GM12878 (cell line): ENCODE data around the gene TMEM19. TPM values are rescaled to one million over a fixed set of nuclear protein-coding genes. Genes with fewer than 3 reads are reported as not detected.

Experiments
- ATAC-seq: fragments of 200-7000 bp; cut with Tn5 transposase; 3 replicates; pipeline ENCODE4 v1.9.1; 2020; ENCODE audit warnings: mild to moderate bottlenecking, moderate library complexity
- BruUV-seq: library from RNA; stranded (reverse); fragments of 400-500 nt; replicated peaks from 2 replicates; lab custom pipeline; 2021; lab: Mats Ljungman, UMichigan
- CTCF ChIA-PET: fragments of 300-600 bp; sonication (Branson Sonifier 250); formaldehyde crosslinking; extraction: SDS; loops from one replicate; lab custom pipeline; 2021; ENCODE audit warnings: inconsistent platforms; lab: Yijun Ruan, JAX
- POLR2A ChIA-PET: fragments of 350-600 bp; formaldehyde crosslinking; extraction: SDS; loops from one replicate; lab custom pipeline; 2021; ENCODE audit warnings: inconsistent platforms; lab: Charles Lee
- RAD21 ChIA-PET: fragments of 300-600 bp; sonication (Branson Sonifier 250); formaldehyde crosslinking; loops from one replicate; lab custom pipeline; 2023; ENCODE audit warnings: antibody characterized with exemption; ENCODE audit not compliant: unreplicated experiment; lab: Charles Lee
- SMC1A ChIA-PET: fragments of 300-600 bp; sonication (Branson Sonifier 250); formaldehyde crosslinking; loops from one replicate; lab custom pipeline; 2023; ENCODE audit not compliant: unreplicated experiment, uncharacterized antibody; lab: Charles Lee
- DNase-seq: peaks from one replicate; pipeline ENCODE4 v3.0.0-alpha.2; 2011; ENCODE audit warnings: low read depth, low spot score
- FAIRE-seq: peaks from 3 replicates; lab custom pipeline; 2011; peaks lifted over from hg19 to GRCh38; lab: Jason Lieb, UNC
- H2AFZ ChIP-seq: 2 replicates; pipeline ENCODE4 v1.6.0; 2011; ENCODE audit warnings: low read depth, low read length, control low read depth; ENCODE audit not compliant: control insufficient read depth
- H3K27ac ChIP-seq: 2 replicates; pipeline ENCODE4 v1.5.1; 2011; ENCODE audit warnings: control low read depth; ENCODE audit not compliant: control insufficient read depth, insufficient read depth
- H3K27me3 ChIP-seq, 2 experiments: replicated peaks in 1 of 2; 2 replicates each; pipeline versions ENCODE4 v1.6.0 to v1.6.1; 2011; ENCODE audit warnings: low read length in 1 of 2; ENCODE audit not compliant: control insufficient read depth in 2 of 2, insufficient read depth in 2 of 2
- H3K36me3 ChIP-seq, 2 experiments: 2 replicates each; pipeline ENCODE4 v1.5.1; 2011; ENCODE audit warnings: low read length in 1 of 2; ENCODE audit not compliant: control insufficient read depth in 2 of 2, insufficient read depth in 2 of 2
- H3K4me1 ChIP-seq: 2 replicates; pipeline ENCODE4 v1.6.1; 2011; ENCODE audit warnings: mild to moderate bottlenecking, low read length, moderate library complexity, mixed read lengths; ENCODE audit not compliant: control insufficient read depth, insufficient read depth
- H3K4me2 ChIP-seq: 2 replicates; pipeline ENCODE4 v1.6.0; 2011; ENCODE audit warnings: control low read depth; ENCODE audit not compliant: control insufficient read depth, insufficient read depth
- H3K4me3 ChIP-seq: fragments of 200-600 bp; sonication (generic); 2 replicates; pipeline ENCODE4 v1.5.1; 2016
- H3K79me2 ChIP-seq: 2 replicates; pipeline ENCODE4 v1.6.0; 2011; ENCODE audit warnings: low read length; ENCODE audit not compliant: control insufficient read depth, insufficient read depth
- H3K9ac ChIP-seq: 2 replicates; pipeline ENCODE4 v1.8.0; 2011; ENCODE audit warnings: low read length, control low read depth, mixed read lengths; ENCODE audit not compliant: control insufficient read depth, insufficient read depth
- H3K9me3 ChIP-seq: replicated peaks from 3 replicates; pipeline ENCODE4 v1.5.1; 2011; ENCODE audit warnings: mild to moderate bottlenecking, low read length; ENCODE audit not compliant: control insufficient read depth, insufficient read depth
- H4K20me1 ChIP-seq: 2 replicates; pipeline ENCODE4 v1.6.0; 2011; ENCODE audit not compliant: control insufficient read depth, insufficient read depth
- CBX3 ChIP-seq: fragments of 200-600 bp; sonication (generic); IDR thresholded peaks from 2 replicates; pipeline ENCODE4 v1.6.1; 2016; ENCODE audit warnings: low read depth, borderline replicate concordance
- DPF2 ChIP-seq: fragments of 450-650 bp; IDR thresholded peaks from 2 replicates; pipeline ENCODE4 v1.6.1; 2017; ENCODE audit warnings: mild to moderate bottlenecking
- EGR1 ChIP-seq, 2 experiments: IDR thresholded peaks; 1 replicate in 1 of 2; 2 replicates in 1 of 2; pipeline ENCODE4 v1.6.1; 2011 to 2012; ENCODE audit warnings: low read depth in 2 of 2, low read length in 2 of 2, borderline replicate concordance in 1 of 2, mild to moderate bottlenecking in 1 of 2, moderate library complexity in 1 of 2
- EZH2 ChIP-seq: IDR thresholded peaks from 2 replicates; pipeline ENCODE4 v1.6.1; 2012; ENCODE audit warnings: low read depth, mild to moderate bottlenecking, control low read depth, inconsistent platforms, low read length, borderline replicate concordance; ENCODE audit not compliant: control insufficient read depth
- KAT2A ChIP-seq: conservative IDR thresholded peaks from 2 replicates; pipeline ENCODE4 v1.6.1; 2011; ENCODE audit warnings: low read depth, low read length; ENCODE audit not compliant: control insufficient read depth
- KLF5 ChIP-seq: fragments of 450-650 bp; IDR thresholded peaks from 2 replicates; pipeline ENCODE4 v1.6.1; 2014; ENCODE audit warnings: mild to moderate bottlenecking; ENCODE audit not compliant: partially characterized antibody
- PAX5 ChIP-seq: IDR thresholded peaks from 2 replicates; pipeline ENCODE4 v1.6.1; 2011; ENCODE audit warnings: low read depth, low read length, borderline replicate concordance
- RELA ChIP-seq: fragments of 450-650 bp; IDR thresholded peaks from 2 replicates; pipeline ENCODE4 v1.8.0; 2014; ENCODE audit warnings: borderline replicate concordance; ENCODE audit not compliant: partially characterized antibody
- SIX5 ChIP-seq: IDR thresholded peaks from 2 replicates; pipeline ENCODE4 v1.6.1; 2011; ENCODE audit warnings: mild to moderate bottlenecking, low read depth, low read length, moderate library complexity; ENCODE audit not compliant: severe bottlenecking
- STAT3 ChIP-seq: IDR thresholded peaks from 2 replicates; pipeline ENCODE4 v1.6.1; 2011; ENCODE audit warnings: low read depth, low read length, improper control_type of control experiment
- YBX1 ChIP-seq: fragments of 450-650 bp; IDR thresholded peaks from 2 replicates; pipeline ENCODE4 v1.6.1; 2016; ENCODE audit warnings: antibody characterized with exemption
- WGBS: methylation state at CpG from one replicate; pipeline ENCODE4 v1.1.6; 2016; ENCODE audit warnings: low lambda C conversion rate; ENCODE audit not compliant: insufficient replicate concordance, insufficient coverage; ENCODE audit errors: missing lambda C conversion rate; 5-methylcytosine and 5-hydroxymethylcytosine counted together
- in situ Hi-C: fragments of 300-500 bp; cut with MboI; formaldehyde crosslinking; loops from 9 replicates; pipeline ENCODE4 v1.14.3; 2018; ENCODE audit warnings: mixed read lengths
- intact Hi-C: fragments of 100-400 bp; cut with micrococcal nuclease; formaldehyde crosslinking; loops from one replicate; pipeline ENCODE4 v1.14.2; 2022; ENCODE audit not compliant: unreplicated experiment
- polyA plus RNA-seq, 11 experiments: library from polyadenylated mRNA; depleted of rRNA in 4 of 11; unstranded in 6 of 11; stranded (reverse) in 5 of 11; fragments of >200 nt; fragmentation: Nextera tagmentation in 4 of 11; fragmentation: Illumina TruSeq in 1 of 11; extraction: Ambion mirVana in 4 of 11; extraction: Trizol in 1 of 11; gene quantifications; 1 replicate in 1 of 11; 2 replicates in 10 of 11; pipeline versions ENCODE4 v1.2.1 to v1.2.3, GENCODE V29; 2011 to 2016; ENCODE audit warnings: inconsistent platforms in 2 of 11, missing spikeins in 2 of 11, low read depth in 1 of 11
- total RNA-seq, 4 experiments: library from RNA; depleted of rRNA in 3 of 4; stranded (reverse); fragments of >200 nt in 3 of 4; fragmentation: Illumina TruSeq in 1 of 4; extraction: Trizol in 1 of 4; gene quantifications; 2 replicates each; pipeline versions ENCODE4 v1.2.1 to v1.2.3, GENCODE V29; 2013 to 2021
- TF ChIP-seq, protein P1 (sequence below): IDR thresholded peaks from 2 replicates; pipeline ENCODE4 v1.6.1; 2012; ENCODE audit warnings: low read depth, low read length, improper control_type of control experiment
- TF ChIP-seq, protein P2 (sequence below): fragments of 450-650 bp; IDR thresholded peaks from 2 replicates; pipeline ENCODE4 v1.6.1; 2016; ENCODE audit warnings: mild to moderate bottlenecking
- TF ChIP-seq, protein P3 (sequence below): IDR thresholded peaks from 2 replicates; pipeline ENCODE4 v1.6.1; 2012; ENCODE audit warnings: low read length, inconsistent platforms

The TMEM19 gene
- total and polyA plus RNA-seq, 10 of the 15 experiments (the other 5 are each of a cell fraction or from before 2014, with no cell fraction given): 26.7 to 54.9 (median 39.3) TPM

DNA sequence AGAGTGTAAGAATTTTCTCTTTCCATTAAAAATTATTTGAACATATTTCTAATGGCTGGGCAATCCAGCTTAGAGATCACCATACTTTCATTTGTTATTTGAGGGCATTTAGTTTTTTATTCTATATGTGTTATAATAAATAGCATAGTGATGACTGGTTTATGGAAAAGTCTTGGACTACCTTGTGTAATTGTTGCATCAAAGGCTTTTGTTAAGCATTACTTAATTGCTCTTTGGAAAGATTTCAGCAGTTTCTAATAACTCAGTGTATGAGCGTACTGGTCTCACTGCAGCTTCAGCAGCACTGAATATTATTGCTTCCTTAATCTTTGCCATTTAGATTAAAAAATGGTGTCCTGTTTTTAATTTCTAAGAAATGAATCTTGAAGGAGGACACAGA, 22.8 kb downstream of the TMEM19 start:
- in situ Hi-C loops (no loop called here), intact Hi-C loops (no loop called here)
- ATAC-seq (no peak), DNase-seq (no peak), FAIRE-seq (no peak)
- Histone ChIP-seq H3K4me1 (no peaks in the 10 kb centered on the region), H3K79me2 (no peaks in the 10 kb centered on the region), H3K27me3 (no peaks in the 10 kb centered on the region), H2AFZ (no peak overlapping the region), H3K27ac (no peak overlapping the region), H3K36me3 (peaks cover 0 to 3% of the 10 kb centered on the region in 2 experiments; a peak in 1 of 4 replicates), H3K9ac (no peak overlapping the region), H4K20me1 (no peaks in the 10 kb centered on the region), H3K4me3 (no peak overlapping the region), H3K4me2 (no peak overlapping the region), H3K9me3 (0 out of 3 replicates have a peak, but pooled peaks cover 2% of the 10 kb centered on the region)
- ChIA-PET CTCF (interaction anchor here (0.6 to 2.6 kb wide), 3 partner anchors 13 to 80 kb away, joined by 3 to 11 read pairs (median 7); no protein-coding TSS in a partner anchor), RAD21 (no interaction called here), SMC1A (interaction anchor here (0.7 to 1.5 kb wide), 6 partner anchors 11 to 83 kb away, joined by 3 to 5 read pairs (median 4); partner anchors contain the start of gene TMEM19), POLR2A (interaction anchor here (1.4 kb wide), 1 partner anchor 12 kb away, joined by 3 read pairs; no protein-coding TSS in a partner anchor)
- TF ChIP-seq, protein P1, sequence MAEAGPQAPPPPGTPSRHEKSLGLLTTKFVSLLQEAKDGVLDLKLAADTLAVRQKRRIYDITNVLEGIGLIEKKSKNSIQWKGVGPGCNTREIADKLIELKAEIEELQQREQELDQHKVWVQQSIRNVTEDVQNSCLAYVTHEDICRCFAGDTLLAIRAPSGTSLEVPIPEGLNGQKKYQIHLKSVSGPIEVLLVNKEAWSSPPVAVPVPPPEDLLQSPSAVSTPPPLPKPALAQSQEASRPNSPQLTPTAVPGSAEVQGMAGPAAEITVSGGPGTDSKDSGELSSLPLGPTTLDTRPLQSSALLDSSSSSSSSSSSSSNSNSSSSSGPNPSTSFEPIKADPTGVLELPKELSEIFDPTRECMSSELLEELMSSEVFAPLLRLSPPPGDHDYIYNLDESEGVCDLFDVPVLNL: no peak
- TF ChIP-seq RELA: no peak
- TF ChIP-seq CBX3: no peak
- TF ChIP-seq, protein P2, sequence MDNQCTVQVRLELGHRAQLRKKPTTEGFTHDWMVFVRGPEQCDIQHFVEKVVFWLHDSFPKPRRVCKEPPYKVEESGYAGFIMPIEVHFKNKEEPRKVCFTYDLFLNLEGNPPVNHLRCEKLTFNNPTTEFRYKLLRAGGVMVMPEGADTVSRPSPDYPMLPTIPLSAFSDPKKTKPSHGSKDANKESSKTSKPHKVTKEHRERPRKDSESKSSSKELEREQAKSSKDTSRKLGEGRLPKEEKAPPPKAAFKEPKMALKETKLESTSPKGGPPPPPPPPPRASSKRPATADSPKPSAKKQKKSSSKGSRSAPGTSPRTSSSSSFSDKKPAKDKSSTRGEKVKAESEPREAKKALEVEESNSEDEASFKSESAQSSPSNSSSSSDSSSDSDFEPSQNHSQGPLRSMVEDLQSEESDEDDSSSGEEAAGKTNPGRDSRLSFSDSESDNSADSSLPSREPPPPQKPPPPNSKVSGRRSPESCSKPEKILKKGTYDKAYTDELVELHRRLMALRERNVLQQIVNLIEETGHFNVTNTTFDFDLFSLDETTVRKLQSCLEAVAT: no peak
- TF ChIP-seq KLF5: no peak
- no peak for TF ChIP-seq STAT3
- no peak for TF ChIP-seq YBX1
- TF ChIP-seq EZH2: no peak
- no peak for TF ChIP-seq EGR1 (IDR thresholded peaks at IDR 0.05; ENCODE audit: borderline replicate concordance in 1 of 2, low read depth in 2 of 2, low read length in 2 of 2)
- TF ChIP-seq SIX5: no peak
- TF ChIP-seq, protein P3, sequence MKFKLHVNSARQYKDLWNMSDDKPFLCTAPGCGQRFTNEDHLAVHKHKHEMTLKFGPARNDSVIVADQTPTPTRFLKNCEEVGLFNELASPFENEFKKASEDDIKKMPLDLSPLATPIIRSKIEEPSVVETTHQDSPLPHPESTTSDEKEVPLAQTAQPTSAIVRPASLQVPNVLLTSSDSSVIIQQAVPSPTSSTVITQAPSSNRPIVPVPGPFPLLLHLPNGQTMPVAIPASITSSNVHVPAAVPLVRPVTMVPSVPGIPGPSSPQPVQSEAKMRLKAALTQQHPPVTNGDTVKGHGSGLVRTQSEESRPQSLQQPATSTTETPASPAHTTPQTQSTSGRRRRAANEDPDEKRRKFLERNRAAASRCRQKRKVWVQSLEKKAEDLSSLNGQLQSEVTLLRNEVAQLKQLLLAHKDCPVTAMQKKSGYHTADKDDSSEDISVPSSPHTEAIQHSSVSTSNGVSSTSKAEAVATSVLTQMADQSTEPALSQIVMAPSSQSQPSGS: no peak
- TF ChIP-seq DPF2: no peak
- TF ChIP-seq KAT2A: no peak
- TF ChIP-seq PAX5: no peak
- BruUV-seq: no TSS peak
- WGBS: 100% methylated on average over 1 of the region's 1 CpG
